CD4-positive, alpha-beta T cell treated with Interleukin-6 for 4 hours (primary cell): ENCODE results near the gene CPSF7.
A peak's percentile ranks its signal among the peaks of the same experiment; 100 is the strongest.
"Not testable (repeated sequence)": the region's sequence is repeated elsewhere in the genome, so short reads cannot be mapped to it uniquely, and the experiment has no call there.

Experiments
- DNase-seq: peaks from one replicate; pipeline ENCODE4 v3.0.0-alpha.2; 2020; ENCODE audit warnings: mixed read lengths

Gene CPSF7

DNA sequence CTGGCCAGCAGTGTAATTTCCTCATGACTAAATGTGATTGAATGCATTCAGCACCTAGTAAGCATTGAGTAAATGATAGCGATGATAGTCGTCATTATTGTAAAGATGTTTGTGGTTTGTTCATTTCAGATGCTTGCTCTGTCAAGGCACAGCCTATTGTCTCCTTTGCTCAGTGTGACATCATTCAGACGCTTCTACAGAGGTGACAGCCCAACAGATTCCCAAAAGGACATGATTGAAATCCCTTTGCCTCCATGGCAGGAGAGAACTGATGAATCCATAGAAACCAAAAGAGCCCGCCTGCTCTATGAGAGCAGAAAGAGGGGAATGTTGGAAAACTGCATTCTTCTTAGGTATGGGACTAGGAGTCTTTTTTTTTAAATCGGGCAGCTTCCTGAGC, 7.7 kb upstream of the CPSF7 start:
- no peak for DNase-seq

DNA sequence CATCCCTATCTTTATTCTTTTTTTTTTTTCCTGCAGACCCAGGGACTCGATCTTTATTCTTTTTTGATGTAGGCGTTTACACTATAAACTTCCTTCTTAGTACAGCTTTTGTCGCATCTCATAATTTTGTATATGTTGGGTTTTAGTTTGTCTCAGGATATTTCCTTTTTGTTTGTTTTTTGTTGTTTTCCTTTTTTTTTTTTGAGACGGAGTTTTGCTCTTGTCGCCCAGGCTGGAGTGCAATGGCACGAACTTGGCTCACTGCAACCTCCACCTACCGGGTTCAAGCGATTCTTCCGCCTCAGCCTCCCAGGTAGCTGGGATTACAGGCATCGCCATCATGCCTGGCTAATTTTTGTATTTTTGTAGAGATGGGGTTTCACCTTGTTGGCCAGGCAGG, 1.1 kb upstream of the CPSF7 start:
- not testable (repeated sequence) for DNase-seq

DNA sequence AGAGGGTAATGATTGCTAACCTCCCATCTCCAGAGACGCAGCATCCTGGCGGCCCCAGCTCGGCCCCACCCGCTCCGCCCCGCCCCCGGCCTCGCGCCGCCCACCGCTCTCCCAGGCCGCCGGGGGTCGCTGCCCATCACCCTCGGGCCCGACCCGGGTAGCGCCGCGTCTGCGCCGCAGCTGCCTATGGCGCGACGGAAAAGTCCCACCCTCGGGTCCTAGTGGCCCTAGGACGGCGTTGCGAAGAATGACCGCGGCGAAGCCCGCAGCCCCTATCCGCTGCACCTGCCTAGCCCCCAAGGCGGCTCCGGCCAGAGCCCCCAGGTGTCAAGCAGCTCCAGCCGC, 457 bp downstream of the CPSF7 start:
- DNase-seq = peak; percentile 81

DNA sequence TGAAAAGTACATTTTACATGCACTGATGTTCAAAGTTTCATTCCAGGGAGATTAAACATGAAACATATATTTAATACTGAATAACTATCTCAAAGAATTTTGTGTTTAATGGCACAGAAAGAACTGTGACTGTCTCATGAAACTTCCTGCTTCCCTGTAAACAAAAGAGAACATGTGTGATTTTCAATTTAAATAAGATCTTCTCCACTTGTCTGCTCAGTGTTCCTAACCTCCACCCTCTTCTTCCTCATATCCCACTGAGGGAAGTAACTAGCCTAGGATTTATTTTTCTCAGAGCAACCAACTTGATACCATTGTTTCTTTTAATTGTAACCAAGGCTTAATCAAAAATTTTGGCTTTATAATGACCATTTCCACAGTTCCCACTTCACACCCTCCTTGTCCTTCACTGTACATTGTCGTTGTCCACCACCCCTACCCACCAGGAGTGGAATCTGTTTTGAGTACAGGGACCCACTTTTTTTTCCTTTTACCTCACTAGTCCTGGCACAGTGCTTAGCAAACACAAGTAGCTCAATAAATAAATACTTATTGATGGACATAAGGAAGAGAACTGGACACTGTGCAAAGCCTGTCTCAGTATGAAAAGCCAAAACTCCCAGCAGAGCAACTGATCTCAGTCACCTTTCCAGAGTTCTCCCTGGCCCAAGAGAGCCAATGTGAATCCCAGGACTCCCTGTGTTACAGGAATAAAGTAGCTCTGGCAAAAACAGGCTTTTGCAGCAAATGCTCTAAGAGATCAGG, 4.2 kb downstream of the CPSF7 start:
- no peak for DNase-seq

DNA sequence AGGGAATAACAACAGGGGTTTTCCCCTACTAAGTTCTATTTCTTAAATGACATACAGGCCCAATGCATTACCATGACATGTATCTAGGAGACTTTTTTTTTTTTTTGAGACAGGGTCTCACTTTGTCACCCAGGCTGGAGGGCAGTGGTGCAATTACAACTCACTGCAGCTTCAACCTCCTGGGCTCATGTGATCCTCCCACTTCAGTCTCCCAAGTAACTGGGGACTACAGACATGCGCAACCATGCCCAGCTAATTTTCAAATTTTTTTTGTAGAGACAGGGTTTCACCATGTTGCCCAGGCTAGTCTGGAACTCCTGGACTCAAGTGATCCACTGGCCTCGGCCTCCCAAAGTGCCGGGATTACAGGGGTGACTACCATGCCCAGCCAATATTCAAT, 7.5 kb downstream of the CPSF7 start:
- no peak for DNase-seq

DNA sequence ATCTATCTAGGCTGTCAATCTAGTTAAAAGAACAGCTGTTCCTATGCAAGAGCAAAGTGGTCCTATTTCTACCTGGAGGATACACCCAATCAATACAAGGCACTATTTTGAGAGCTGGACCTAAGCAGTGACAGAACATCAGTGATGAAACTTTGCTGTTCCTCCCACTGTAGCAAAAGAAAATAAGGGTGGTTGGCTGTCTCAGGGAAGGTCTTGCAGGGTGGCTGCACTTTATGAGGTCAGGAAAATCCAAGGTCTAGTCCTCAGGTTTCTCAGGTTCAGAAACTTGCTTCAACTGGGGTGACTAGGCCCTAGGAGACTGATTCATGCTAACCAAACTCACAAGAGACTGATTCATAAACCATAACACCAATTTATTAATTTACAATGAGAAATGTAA, 11.6 kb downstream of the CPSF7 start:
- DNase-seq = no peak

GRCh38 chr11:61417670-61418069, 12.1 kb downstream of the CPSF7 start:
- no peak for DNase-seq

DNA sequence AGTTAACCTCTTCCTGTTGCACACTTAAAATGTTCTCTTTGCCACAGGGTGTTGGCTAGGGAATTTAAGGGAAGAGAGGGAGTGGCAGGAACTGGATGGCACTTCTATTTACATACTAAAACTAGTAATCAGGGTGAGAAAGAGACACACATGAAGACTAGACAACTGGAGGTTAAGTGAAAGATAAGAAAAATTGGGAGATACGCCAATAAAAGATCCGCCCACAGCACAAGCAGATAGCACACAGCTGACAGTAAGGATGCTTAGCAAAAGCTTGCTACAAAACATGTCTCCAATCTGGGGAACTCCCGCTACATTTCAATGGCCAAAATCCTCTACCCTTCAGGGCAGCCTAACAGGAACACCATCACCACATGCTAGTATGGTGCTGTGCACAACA, 12.8 kb downstream of the CPSF7 start:
- no peak for DNase-seq

DNA sequence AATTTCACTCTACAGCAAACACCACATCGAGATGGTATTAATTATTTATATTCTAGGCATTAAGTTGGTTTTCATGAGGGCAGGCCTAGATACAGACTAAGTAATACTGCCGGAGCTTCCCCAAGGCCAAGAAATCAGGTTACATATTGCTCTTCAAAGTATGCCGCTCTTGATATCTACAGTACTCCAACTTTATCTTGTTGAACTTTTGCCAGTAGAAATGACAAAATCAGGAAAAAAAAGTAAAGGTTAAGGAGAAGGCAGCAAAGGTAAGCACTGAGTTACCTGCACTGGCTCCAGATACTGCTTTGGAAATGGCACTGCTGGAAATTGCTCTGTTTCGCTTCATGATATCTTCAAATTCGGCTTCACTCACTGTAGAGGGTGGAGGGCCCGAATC, 14.4 kb downstream of the CPSF7 start:
- DNase-seq = no peak

GRCh38 chr11:61414547-61414946, 15.2 kb downstream of the CPSF7 start:
- no peak for DNase-seq

GRCh38 chr11:61413496-61413895, 16.3 kb downstream of the CPSF7 start:
- no peak for DNase-seq

DNA sequence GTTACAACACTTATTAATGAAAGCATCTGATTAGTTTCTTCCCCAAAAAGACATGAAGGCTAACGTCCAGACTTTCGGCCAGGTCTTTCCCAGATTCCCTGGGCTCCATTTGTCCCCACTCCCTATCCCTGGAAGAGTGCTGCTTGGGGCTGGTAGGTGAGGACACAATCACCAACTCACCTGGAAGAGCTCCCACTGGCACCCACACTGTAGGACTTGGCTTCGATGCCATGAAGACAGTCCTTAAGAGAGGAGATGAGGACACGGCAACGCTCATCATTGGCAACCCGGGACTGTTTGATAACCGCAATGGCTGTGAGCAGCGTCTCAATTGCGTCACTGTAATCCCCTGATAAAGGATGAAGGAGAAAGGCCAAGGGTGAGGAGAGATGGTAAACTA, 18.2 kb downstream of the CPSF7 start:
- DNase-seq = no peak

DNA sequence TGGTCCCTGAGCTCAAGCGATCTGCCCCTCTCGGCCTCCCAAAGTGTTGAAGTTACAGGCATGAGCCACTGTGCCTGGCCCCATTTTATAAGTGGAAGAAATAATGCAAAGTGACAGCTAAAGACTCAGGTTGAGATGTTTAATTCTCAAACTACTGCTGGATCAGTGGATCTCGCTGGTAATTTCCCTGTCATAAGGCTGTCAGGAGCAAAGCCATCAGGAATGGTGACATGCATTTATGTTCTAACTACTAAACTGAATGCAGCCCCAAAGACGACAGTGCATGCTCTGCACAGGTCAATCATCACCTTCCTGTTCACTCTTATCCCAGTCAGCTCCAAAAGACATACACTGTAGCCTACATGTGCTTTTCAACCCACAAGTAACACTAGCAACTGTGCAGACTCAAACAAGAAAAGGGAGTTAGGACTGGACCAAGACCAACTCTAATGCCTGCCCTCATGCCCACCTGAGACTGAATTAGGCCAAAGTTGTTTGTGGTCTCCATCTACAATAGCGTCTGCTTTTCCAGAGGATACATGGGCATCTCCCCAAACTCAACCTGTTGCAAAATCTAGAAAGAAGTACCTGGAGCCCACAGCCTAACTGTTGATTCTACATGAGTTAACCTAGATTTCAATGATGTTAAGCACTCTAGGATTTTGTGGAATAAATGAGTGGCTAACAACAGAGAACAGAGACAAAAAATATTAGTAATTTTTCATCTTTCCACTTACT, 22.6 kb downstream of the CPSF7 start:
- no peak for DNase-seq

DNA sequence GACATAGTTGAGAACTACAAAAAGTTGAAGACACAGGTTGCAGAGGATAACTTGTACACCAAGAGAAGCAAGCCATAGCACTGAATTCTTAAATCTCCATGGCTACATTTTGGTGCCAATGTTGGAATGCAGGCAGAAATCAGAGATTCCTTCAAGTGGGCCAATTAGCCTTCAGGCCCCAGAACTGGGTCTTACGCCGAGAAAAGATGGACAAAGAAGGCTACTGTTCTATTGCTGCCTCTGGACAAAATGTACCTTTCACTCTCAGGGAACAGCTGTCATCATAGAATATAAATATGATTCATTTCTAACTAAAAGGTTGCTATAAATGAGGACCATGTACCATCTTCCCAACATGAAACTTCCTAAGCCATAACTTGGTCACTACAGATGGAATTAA, 23.7 kb downstream of the CPSF7 start:
- no peak for DNase-seq

GRCh38 chr11:61404641-61405040, 25.1 kb downstream of the CPSF7 start:
- no peak for DNase-seq

- DNase-seq = no peak
Observed at GRCh38 chr11:61404103-61404502, 25.7 kb downstream of the CPSF7 start.

DNA sequence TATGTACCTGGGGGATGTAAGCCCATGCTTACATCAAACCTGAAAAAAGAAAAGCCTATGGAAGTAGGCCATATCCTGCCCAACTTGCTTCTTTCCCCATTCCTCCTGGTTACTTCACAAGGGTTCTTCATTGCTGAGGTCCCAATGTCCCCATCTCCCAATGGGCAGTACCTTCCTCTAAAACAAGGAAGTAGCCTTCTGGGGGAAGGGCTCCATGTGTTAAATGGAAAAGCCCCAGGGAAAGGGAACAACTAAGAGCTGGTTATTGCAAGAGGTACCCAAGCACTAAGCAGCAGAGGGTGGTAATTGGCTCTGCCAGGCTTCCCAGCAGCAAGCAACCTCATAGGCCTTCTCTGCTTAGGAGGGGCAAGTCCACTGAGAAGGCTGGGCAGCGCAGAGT, 26.1 kb downstream of the CPSF7 start:
- no peak for DNase-seq

GRCh38 chr11:61401573-61401972, 28.2 kb downstream of the CPSF7 start:
- DNase-seq = no peak

- DNase-seq = no peak
Observed at GRCh38 chr11:61401173-61401572, 28.6 kb downstream of the CPSF7 start.

GRCh38 chr11:61392981-61393595, 36.7 kb downstream of the CPSF7 start:
- peak; percentile 40 for DNase-seq

GRCh38 chr11:61390161-61390560, 39.6 kb downstream of the CPSF7 start:
- DNase-seq = no peak

DNA sequence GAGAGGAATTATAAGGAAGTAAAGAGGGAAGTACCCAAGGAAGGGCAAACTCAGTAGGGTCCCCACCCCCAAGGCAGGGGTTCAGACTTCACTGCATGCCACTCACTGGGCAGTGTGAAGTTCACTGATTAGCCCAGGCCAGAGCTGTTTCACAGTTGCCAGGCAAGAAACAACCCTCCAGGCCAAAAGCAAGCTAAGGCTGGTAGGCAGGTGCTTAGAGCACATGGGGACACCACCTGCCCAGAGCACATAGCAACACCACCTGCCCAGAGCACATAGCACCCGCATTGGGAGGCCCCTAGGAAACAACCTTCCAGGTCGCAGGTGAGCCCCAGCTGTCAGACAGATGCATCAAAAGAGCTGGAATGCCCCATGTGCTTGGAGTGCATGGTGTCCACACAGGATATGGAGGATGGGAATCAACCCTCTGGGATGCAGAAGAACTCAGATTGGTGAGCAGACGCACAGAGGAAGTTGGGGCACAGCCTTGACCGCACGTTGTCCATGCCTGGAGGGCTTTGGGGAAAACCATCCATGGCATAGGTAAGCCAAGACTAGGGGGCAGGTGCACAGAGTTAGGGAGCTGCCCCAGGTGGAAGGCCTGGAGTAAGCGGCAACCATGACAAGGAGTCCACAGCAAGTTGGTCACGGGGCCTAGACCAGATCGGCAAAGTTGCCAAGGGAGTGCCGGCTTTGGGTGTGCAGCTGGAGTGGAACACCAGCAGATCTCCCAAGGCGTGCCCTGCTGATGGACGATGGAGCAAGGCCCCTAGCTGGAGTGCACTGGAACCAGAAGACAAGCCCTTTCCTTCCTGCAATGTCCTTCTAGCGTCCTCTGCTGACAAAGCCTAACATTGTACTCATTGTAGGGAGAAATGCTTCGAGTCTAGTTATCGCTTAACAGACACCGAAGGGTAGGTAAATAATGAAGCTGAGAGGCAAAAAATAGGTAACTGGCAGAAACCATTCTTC, 45.2 kb downstream of the CPSF7 start:
- no peak for DNase-seq

GRCh38 chr11:61383859-61384258, 45.9 kb downstream of the CPSF7 start:
- DNase-seq = not testable (repeated sequence)
